ENCODE data around the gene SBF1.
A peak's percentile ranks its signal among the peaks of the same experiment; 100 is the strongest.

The SBF1 gene

GRCh38 chr22:50481045-50481439 lies 6.2 kb upstream of the SBF1 start:
- Histone ChIP-seq H3K4ac (ENCODE audit: low read length) (no peak overlapping the region), H2BK12ac (ENCODE audit: low read length) (no peak overlapping the region), H4K91ac (ENCODE audit: low read depth, low read length, poor library complexity) (no peak overlapping the region), H3K36me3 (replicated peaks in 1 of 2; ENCODE audit: control insufficient read depth in 2 of 2, insufficient read depth in 2 of 2, low read length in 2 of 2) (no peaks in the 10 kb centered on the region), H3K9me3 (replicated peaks in 1 of 2; ENCODE audit: control insufficient read depth in 2 of 2, insufficient read depth in 1 of 2, low read depth in 1 of 2, low read length in 2 of 2) (peaks cover 2 to 4% of the 10 kb centered on the region in 2 donors), H2BK120ac (ENCODE audit: low read depth, low read length) (no peak overlapping the region), H3K9ac (ENCODE audit: low read depth, low read length, poor library complexity) (no peak overlapping the region), H2AK5ac (ENCODE audit: low read depth, low read length) (no peak overlapping the region), H2BK5ac (ENCODE audit: low read length) (no peak overlapping the region), H3K27me3 (ENCODE audit: control insufficient read depth in 3 of 3, insufficient read depth in 3 of 3, low read depth in 1 of 3, low read length in 3 of 3) (peaks cover 3 to 57% (median 16%) of the 10 kb centered on the region in 3 experiments), H4K8ac (ENCODE audit: low read depth, low read length) (peak overlapping the region; percentile 17), H3K4me3 (ENCODE audit: low read length in 2 of 2) (peak overlapping the region; percentile 12 to 79), H3K14ac (ENCODE audit: low read length) (peak overlapping the region; percentile 21), H3K23ac (ENCODE audit: low read depth, low read length, poor library complexity) (peak overlapping the region; percentile 55), H3K4me1 (ENCODE audit: control insufficient read depth in 2 of 2, insufficient read depth in 1 of 2, low read depth in 1 of 2, low read length in 2 of 2) (peaks cover 0 to 2% of the 10 kb centered on the region in 2 donors), H2BK15ac (ENCODE audit: low read length) (no peak overlapping the region), H3K27ac (replicated peaks; ENCODE audit: low read length) (no peak overlapping the region), H3K4me2 (ENCODE audit: insufficient read depth, low read length, poor library complexity, severe bottlenecking) (peak overlapping the region; percentile 57), H2AFZ (ENCODE audit: low read length) (peak overlapping the region; percentile 73), H3K18ac (ENCODE audit: low read length) (peak overlapping the region; percentile 94), H3K79me1 (ENCODE audit: low read depth, low read length) (peaks cover 4% of the 10 kb centered on the region)
- DNase-seq (ENCODE audit: low spot score) = no peak
- no CpG with 5 or more reads among the region's 45 CpGs for WGBS, 2 donors (ENCODE audit: extremely low coverage in 2 of 2, insufficient read length in 2 of 2, insufficient replicate concordance in 1 of 2)

GRCh38 chr22:50479721-50480120 lies 4.9 kb upstream of the SBF1 start:
- Histone ChIP-seq H3K4me3 (ENCODE audit: low read length in 2 of 2) (no peak overlapping the region), H4K91ac (ENCODE audit: low read depth, low read length, poor library complexity) (no peak overlapping the region)
- WGBS, 2 donors (ENCODE audit: extremely low coverage in 2 of 2, insufficient read length in 2 of 2, insufficient replicate concordance in 1 of 2) = no CpG with 5 or more reads among the region's 11 CpGs

GRCh38 chr22:50477923-50478322 lies 3.1 kb upstream of the SBF1 start:
- Histone ChIP-seq H3K36me3 (replicated peaks in 1 of 2; ENCODE audit: control insufficient read depth in 2 of 2, insufficient read depth in 2 of 2, low read length in 2 of 2) (peaks cover 0 to 7% of the 10 kb centered on the region in 2 donors), H3K27me3 (ENCODE audit: control insufficient read depth in 3 of 3, insufficient read depth in 3 of 3, low read depth in 1 of 3, low read length in 3 of 3) (peaks cover 3 to 34% (median 16%) of the 10 kb centered on the region in 3 experiments), H3K79me1 (ENCODE audit: low read depth, low read length) (peaks cover 16% of the 10 kb centered on the region), H2BK12ac (ENCODE audit: low read length) (peak overlapping the region; percentile 58), H3K4me2 (ENCODE audit: insufficient read depth, low read length, poor library complexity, severe bottlenecking) (no peak overlapping the region), H2AFZ (ENCODE audit: low read length) (no peak overlapping the region), H2BK120ac (ENCODE audit: low read depth, low read length) (no peak overlapping the region), H4K91ac (ENCODE audit: low read depth, low read length, poor library complexity) (no peak overlapping the region), H3K9me3 (replicated peaks in 1 of 2; ENCODE audit: control insufficient read depth in 2 of 2, insufficient read depth in 1 of 2, low read depth in 1 of 2, low read length in 2 of 2) (peaks cover 2 to 4% of the 10 kb centered on the region in 2 donors), H2BK15ac (ENCODE audit: low read length) (peak overlapping the region; percentile 37), H3K9ac (ENCODE audit: low read depth, low read length, poor library complexity) (no peak overlapping the region), H3K4me1 (ENCODE audit: control insufficient read depth in 2 of 2, insufficient read depth in 1 of 2, low read depth in 1 of 2, low read length in 2 of 2) (peaks cover 10 to 14% of the 10 kb centered on the region in 2 donors), H4K8ac (ENCODE audit: low read depth, low read length) (no peak overlapping the region), H2BK5ac (ENCODE audit: low read length) (no peak overlapping the region), H3K4ac (ENCODE audit: low read length) (no peak overlapping the region), H2AK5ac (ENCODE audit: low read depth, low read length) (peak overlapping the region; percentile 56), H3K23ac (ENCODE audit: low read depth, low read length, poor library complexity) (peak overlapping the region; percentile 91), H3K18ac (ENCODE audit: low read length) (no peak overlapping the region), H3K27ac (replicated peaks; ENCODE audit: low read length) (no peak overlapping the region), H3K4me3 (ENCODE audit: low read length in 2 of 2) (no peak overlapping the region), H3K14ac (ENCODE audit: low read length) (no peak overlapping the region)
- no CpG with 5 or more reads among the region's 12 CpGs for WGBS, 2 donors (ENCODE audit: extremely low coverage in 2 of 2, insufficient read length in 2 of 2, insufficient replicate concordance in 1 of 2)
- DNase-seq (ENCODE audit: low spot score) = no peak

More at GRCh38 chr22:50479721-50480120, 4.9 kb upstream of the SBF1 start:
- H3K27me3 ChIP-seq (ENCODE audit: control insufficient read depth in 3 of 3, insufficient read depth in 3 of 3, low read depth in 1 of 3, low read length in 3 of 3) = peaks cover 3 to 50% (median 16%) of the 10 kb centered on the region in 3 experiments
- H2AFZ ChIP-seq (ENCODE audit: low read length) = no peak overlapping the region
- no peak overlapping the region for H3K4ac ChIP-seq (ENCODE audit: low read length)
- H3K4me2 ChIP-seq (ENCODE audit: insufficient read depth, low read length, poor library complexity, severe bottlenecking) = no peak overlapping the region
- H4K8ac ChIP-seq (ENCODE audit: low read depth, low read length) = no peak overlapping the region
- peaks cover 4 to 6% of the 10 kb centered on the region in 2 donors for H3K4me1 ChIP-seq (ENCODE audit: control insufficient read depth in 2 of 2, insufficient read depth in 1 of 2, low read depth in 1 of 2, low read length in 2 of 2)
- no peak for DNase-seq (ENCODE audit: low spot score)
- no peak overlapping the region for H2BK12ac ChIP-seq (ENCODE audit: low read length)
- no peak overlapping the region for H3K18ac ChIP-seq (ENCODE audit: low read length)
- H3K9me3 ChIP-seq (replicated peaks in 1 of 2; ENCODE audit: control insufficient read depth in 2 of 2, insufficient read depth in 1 of 2, low read depth in 1 of 2, low read length in 2 of 2) = peaks cover 2 to 4% of the 10 kb centered on the region in 2 donors
- no peak overlapping the region for H2AK5ac ChIP-seq (ENCODE audit: low read depth, low read length)
- no peak overlapping the region for H3K23ac ChIP-seq (ENCODE audit: low read depth, low read length, poor library complexity)
- H3K9ac ChIP-seq (ENCODE audit: low read depth, low read length, poor library complexity) = no peak overlapping the region
- H3K36me3 ChIP-seq (replicated peaks in 1 of 2; ENCODE audit: control insufficient read depth in 2 of 2, insufficient read depth in 2 of 2, low read length in 2 of 2) = no peaks in the 10 kb centered on the region
- no peak overlapping the region for H2BK15ac ChIP-seq (ENCODE audit: low read length)
- H3K79me1 ChIP-seq (ENCODE audit: low read depth, low read length) = peaks cover 4% of the 10 kb centered on the region
- H3K14ac ChIP-seq (ENCODE audit: low read length) = peak overlapping the region; percentile 89
- H2BK120ac ChIP-seq (ENCODE audit: low read depth, low read length) = no peak overlapping the region
- no peak overlapping the region for H2BK5ac ChIP-seq (ENCODE audit: low read length)
- H3K27ac ChIP-seq (replicated peaks; ENCODE audit: low read length) = no peak overlapping the region

GRCh38 chr22:50476868-50477267 lies 2.0 kb upstream of the SBF1 start:
- H3K79me1 ChIP-seq (ENCODE audit: low read depth, low read length) = peaks cover 24% of the 10 kb centered on the region
- H2BK120ac ChIP-seq (ENCODE audit: low read depth, low read length) = peak overlapping the region; percentile 2
- H3K4me3 ChIP-seq (ENCODE audit: low read length in 2 of 2) = no peak overlapping the region
- no peak overlapping the region for H3K9ac ChIP-seq (ENCODE audit: low read depth, low read length, poor library complexity)
- no peak for DNase-seq (ENCODE audit: low spot score)
- H3K4ac ChIP-seq (ENCODE audit: low read length) = no peak overlapping the region
- WGBS, 2 donors (ENCODE audit: extremely low coverage in 2 of 2, insufficient read length in 2 of 2, insufficient replicate concordance in 1 of 2) = no CpG with 5 or more reads among the region's 7 CpGs
- no peak overlapping the region for H4K8ac ChIP-seq (ENCODE audit: low read depth, low read length)
- peak overlapping the region; percentile 43 for H3K23ac ChIP-seq (ENCODE audit: low read depth, low read length, poor library complexity)
- no peak overlapping the region for H2BK5ac ChIP-seq (ENCODE audit: low read length)
- peaks cover 3 to 23% (median 16%) of the 10 kb centered on the region in 3 experiments for H3K27me3 ChIP-seq (ENCODE audit: control insufficient read depth in 3 of 3, insufficient read depth in 3 of 3, low read depth in 1 of 3, low read length in 3 of 3)
- no peak overlapping the region for H4K91ac ChIP-seq (ENCODE audit: low read depth, low read length, poor library complexity)
- peaks cover 10 to 12% of the 10 kb centered on the region in 2 donors for H3K4me1 ChIP-seq (ENCODE audit: control insufficient read depth in 2 of 2, insufficient read depth in 1 of 2, low read depth in 1 of 2, low read length in 2 of 2)
- H3K27ac ChIP-seq (replicated peaks; ENCODE audit: low read length) = no peak overlapping the region
- peak overlapping the region; percentile 74 for H2AK5ac ChIP-seq (ENCODE audit: low read depth, low read length)
- H2BK12ac ChIP-seq (ENCODE audit: low read length) = no peak overlapping the region
- no peak overlapping the region for H3K4me2 ChIP-seq (ENCODE audit: insufficient read depth, low read length, poor library complexity, severe bottlenecking)
- no peak overlapping the region for H3K18ac ChIP-seq (ENCODE audit: low read length)
- peaks cover 2 to 4% of the 10 kb centered on the region in 2 donors for H3K9me3 ChIP-seq (replicated peaks in 1 of 2; ENCODE audit: control insufficient read depth in 2 of 2, insufficient read depth in 1 of 2, low read depth in 1 of 2, low read length in 2 of 2)
- H3K14ac ChIP-seq (ENCODE audit: low read length) = no peak overlapping the region
- peaks cover 0 to 17% of the 10 kb centered on the region in 2 donors for H3K36me3 ChIP-seq (replicated peaks in 1 of 2; ENCODE audit: control insufficient read depth in 2 of 2, insufficient read depth in 2 of 2, low read length in 2 of 2)
- peak overlapping the region; percentile 25 for H2AFZ ChIP-seq (ENCODE audit: low read length)
- peak overlapping the region; percentile 75 for H2BK15ac ChIP-seq (ENCODE audit: low read length)

All from neuronal stem cell (in vitro differentiated cells).